KBM-7 (cell line): ENCODE results near the gene GRM7.

Source experiments
- DNase-seq: peaks from one replicate; pipeline ENCODE4 v3.0.0-alpha.2; 2015
- in situ Hi-C: fragments of 300-500 bp; cut with MboI; formaldehyde crosslinking; loops from 2 replicates; pipeline ENCODE4 v1.14.3; 2020; ENCODE audit warnings: low sequenced_read_pairs, low pct_unique_long_range_greater_than_20kb, mixed read lengths

The GRM7 gene

GRCh38 chr3:7205962-7206361 lies 345.0 kb downstream of the GRM7 start:
- in situ Hi-C loops = no loop called here
- no peak for DNase-seq

DNA sequence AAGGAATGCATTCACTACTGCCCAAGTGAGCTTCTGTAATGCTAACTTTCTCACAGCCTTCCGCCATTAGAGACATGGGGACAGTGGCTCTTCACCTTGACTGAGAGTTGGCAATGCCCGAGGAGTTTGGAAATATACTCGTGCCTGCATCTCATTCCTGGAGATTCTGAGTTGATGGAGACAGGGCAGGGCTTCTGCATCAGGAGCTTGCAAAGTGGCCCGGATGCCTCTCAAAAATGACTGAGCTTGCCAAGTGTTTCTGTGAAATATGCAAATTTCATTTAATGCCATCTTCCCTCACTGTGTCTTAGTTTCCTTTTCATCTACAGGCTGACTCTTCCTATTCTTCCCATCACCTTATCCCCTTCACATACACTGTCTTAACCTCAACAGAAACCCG lies 346.2 kb downstream of the GRM7 start:
- DNase-seq = no peak
- in situ Hi-C loops = no loop called here

- in situ Hi-C loops = no loop called here
- no peak for DNase-seq
These were observed 347.0 kb downstream of the GRM7 start for GRCh38 chr3:7207928-7208327.

DNA sequence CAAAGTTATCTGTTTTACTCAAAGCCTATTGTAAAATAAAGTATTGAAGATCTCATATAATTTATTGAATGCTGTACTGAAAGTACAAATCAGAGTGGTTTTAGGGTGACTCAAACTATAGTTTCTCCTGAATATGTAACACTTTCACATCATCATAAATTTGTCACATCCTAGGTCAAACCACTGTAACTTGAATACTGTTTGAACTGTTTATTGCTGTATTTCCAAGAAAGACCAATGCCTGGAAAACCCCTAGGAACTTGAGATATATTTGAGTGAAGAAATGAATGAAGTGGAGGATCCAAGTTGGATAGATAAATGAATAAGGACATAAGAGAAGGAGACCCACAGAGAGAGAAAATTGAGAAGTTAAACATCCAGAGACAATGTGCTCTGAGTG lies 348.2 kb downstream of the GRM7 start:
- no peak for DNase-seq
- in situ Hi-C loops = no loop called here

DNA sequence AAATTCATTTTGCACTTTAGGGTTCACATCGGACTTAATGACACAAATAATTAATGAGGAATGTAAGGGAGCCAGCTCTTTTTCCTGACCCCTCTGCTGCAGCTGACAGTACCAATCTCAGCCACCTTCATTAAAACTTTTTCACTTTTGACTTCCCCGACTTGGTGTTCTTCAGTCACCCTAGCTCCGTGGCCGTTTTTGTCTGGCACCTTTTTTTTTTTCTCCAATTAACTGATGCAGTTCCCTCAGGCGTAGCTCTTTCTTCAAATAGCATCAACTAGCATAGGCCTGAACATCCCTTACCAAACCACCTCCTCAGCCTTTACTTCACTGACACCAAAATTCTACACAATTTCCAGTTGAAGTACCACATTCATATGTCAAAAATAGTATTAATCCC lies 350.8 kb downstream of the GRM7 start:
- in situ Hi-C loops = no loop called here

GRCh38 chr3:7215706-7216105 lies 354.8 kb downstream of the GRM7 start:
- in situ Hi-C loops = no loop called here
- no peak for DNase-seq

More for the DNA sequence above, 350.8 kb downstream of the GRM7 start:
- no peak for DNase-seq

DNA sequence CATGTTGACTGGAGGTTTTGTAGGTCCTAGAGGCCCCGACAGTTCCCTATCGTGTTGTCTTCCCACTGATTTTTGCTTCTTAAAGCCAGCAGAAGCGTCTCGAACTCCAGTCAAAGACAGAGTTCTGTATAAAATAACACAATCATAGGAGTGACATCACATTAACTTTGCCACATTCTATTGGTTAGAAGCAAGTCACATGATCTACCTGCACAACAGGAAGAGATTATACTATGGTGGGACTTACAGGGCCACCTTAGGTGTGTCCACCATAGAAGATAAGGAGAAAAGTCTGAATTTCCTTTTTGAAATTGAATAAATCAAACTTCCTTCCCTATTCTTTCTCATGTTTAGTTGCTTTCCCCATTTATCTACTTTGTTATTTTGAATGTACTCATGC lies 365.5 kb downstream of the GRM7 start:
- DNase-seq = no peak
- in situ Hi-C loops = no loop called here

DNA sequence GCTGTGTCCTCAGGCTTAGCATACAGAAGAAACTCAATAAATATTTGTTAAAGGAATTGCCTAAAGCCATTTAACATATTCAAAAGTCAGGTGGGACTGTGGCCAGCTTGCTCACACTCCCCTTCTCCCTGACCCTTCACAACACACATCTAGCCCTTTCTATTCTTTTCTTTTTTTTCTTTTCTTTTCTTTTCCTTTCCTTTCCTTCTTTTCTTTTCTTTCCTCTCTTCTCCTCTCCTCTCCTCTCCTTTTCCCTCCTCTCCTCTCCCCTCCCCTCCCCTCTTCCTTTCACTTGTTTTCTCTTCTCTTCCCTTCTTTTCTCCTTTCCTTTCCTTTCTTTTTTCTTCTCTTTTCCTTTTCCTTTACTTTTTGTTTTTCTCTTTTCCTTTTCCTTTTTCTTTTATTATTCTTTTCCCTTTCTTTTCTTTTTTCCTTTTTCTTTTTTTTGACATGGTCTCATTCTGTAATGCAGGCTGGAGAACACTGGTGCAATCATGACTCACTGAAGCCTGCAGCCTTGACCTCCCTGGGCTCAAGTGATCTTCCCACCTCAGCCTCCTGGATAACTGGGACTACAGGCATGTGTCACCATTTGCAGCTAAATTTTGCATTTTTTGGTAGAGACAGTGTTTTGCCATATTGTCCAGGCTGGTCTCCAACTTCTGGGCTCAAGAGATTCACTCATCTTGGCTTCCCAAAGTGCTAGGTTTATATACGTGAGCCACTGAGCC lies 377.8 kb downstream of the GRM7 start:
- in situ Hi-C loops = no loop called here
- DNase-seq = no peak

DNA sequence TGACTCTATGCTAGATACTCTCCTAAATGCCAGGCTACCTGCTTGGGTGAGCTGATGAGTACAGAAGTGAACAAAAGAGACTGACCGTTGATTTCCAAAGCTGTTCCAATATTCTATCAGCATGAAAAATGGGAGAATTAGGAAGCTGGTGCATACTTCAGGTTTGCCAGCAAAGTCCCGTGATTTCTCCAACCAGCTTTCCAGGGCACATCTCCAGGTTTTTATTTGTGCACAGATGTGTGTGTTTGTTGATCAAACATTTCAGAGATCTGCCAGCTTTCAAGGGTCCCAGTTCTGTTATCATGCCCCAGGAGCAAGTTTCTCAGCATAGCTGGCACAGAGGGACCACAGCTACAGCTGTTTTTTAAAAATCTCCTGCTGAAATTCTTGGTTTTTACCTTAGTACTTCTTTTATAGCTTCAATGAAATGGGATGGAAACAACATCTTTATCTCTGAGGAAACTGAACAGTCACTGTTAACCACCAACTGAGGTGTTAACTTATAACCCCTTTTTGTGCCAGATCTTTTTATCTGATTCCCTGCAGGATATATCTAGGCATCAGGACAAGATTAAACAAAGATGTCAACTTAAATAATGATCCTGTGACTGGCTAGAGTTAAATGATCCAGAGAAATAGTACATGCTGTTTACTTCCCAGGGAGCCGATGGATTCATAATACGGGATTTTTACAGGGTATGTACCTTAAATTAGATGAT lies 380.8 kb downstream of the GRM7 start:
- in situ Hi-C loops = no loop called here
- no peak for DNase-seq

DNA sequence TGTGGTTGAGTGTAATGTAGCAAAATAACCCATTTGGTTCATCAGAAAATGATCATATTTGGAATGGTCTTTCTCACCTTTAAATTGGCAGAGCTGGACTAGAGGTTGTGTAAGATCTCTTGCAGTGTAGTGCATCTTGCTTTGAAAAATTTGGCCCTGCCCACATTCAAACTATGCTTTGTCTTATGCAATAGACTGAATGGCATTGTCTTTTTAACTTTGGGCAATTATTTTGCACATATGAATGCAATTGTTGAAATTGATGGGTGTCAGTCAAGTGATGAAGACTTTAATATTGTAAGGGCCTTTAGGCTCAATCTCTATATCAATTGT lies 381.4 kb downstream of the GRM7 start:
- in situ Hi-C loops = no loop called here
- no peak for DNase-seq

GRCh38 chr3:7249493-7250076 lies 388.7 kb downstream of the GRM7 start:
- in situ Hi-C loops = no loop called here
- DNase-seq = no peak

GRCh38 chr3:7254251-7254650 lies 393.3 kb downstream of the GRM7 start:
- no peak for DNase-seq
- in situ Hi-C loops = no loop called here

- in situ Hi-C loops = no loop called here
- no peak for DNase-seq
These were observed 400.1 kb downstream of the GRM7 start for GRCh38 chr3:7260975-7261374.

GRCh38 chr3:7263347-7264195 lies 402.7 kb downstream of the GRM7 start:
- no peak for DNase-seq
- in situ Hi-C loops = no loop called here

- DNase-seq = no peak
These were observed 403.2 kb downstream of the GRM7 start for GRCh38 chr3:7264196-7264526.

GRCh38 chr3:7265736-7266135 lies 404.8 kb downstream of the GRM7 start:
- no peak for DNase-seq
- in situ Hi-C loops = no loop called here

More at GRCh38 chr3:7264196-7264526, 403.2 kb downstream of the GRM7 start:
- in situ Hi-C loops = no loop called here

GRCh38 chr3:7266551-7266950 lies 405.6 kb downstream of the GRM7 start:
- no peak for DNase-seq
- in situ Hi-C loops = no loop called here

DNA sequence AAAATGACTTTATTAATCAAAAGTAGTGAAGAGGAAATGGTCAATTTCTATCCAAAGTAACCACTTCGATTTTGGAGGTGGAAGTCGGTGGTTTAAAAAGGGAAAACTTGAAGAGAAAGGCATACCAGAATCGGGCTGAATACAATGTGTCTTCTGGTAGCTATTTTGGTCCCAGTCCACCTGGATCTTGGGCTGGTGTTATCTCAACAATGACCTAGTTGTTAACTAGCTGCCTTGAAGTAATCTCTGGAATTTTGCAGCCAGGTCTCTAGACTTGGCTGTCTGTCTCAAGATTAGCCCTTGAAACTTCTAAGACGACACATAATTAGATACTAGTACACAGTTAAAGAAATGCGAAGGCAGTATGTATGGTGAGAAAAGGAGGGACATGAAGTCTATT lies 409.8 kb downstream of the GRM7 start:
- in situ Hi-C loops = no loop called here
- DNase-seq = no peak

- DNase-seq = peak; percentile 3
- in situ Hi-C loops = no loop called here
These were observed 410.7 kb downstream of the GRM7 start for GRCh38 chr3:7271631-7272030.

GRCh38 chr3:7272203-7272602 lies 411.3 kb downstream of the GRM7 start:
- in situ Hi-C loops = no loop called here
- DNase-seq = no peak
